NK-92 (cell line): ENCODE data around the gene SYP.
"Not testable (repeated sequence)": the region's sequence is repeated elsewhere in the genome, so short reads cannot be mapped to it uniquely, and the experiment has no call there.

Experiments used
- DNase-seq: peaks from one replicate; lab custom pipeline; 2025; ENCODE audit not compliant: unreplicated experiment; lab: John Stamatoyannopoulos, UW

The SYP gene

DNA sequence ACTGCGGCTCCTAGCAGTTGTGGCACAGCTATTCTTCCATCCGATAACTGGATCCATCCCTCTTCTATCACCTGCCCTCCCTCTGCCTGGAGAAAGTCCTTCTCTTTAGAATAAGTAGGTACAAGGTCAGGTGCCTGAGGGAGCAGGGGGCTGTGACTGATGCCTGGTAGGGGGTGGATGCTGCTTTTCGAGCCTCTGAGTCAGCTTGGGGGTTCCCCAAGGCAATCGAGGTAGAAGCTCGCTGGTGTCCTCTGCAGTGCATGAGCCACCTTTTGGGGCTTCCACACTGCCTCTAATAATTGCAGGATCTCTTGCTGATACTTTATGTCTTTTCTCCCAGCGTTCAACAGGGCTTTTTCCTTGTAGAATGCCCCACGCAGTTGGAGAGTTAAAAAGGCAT lies 56.8 kb downstream of the SYP start:
- DNase-seq, result not testable (repeated sequence)

DNA sequence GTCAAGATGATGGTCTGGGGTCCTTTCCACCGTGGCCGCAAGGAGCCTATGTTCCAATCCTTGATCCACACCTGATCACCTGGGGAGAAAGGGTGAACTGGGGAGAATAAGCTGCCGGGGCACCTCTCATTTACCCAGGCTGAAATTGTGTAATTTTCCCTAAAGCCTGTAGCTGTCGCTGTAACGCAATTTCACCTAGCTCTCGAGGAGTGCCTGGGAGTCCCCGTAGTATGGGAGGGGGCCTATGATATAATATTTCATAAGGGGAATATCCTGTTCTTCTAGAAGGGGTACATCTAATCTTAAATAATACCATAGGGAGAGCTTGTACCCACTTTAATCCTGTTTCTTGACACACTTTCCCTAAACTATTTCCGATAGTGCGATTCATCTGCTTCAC lies 57.7 kb downstream of the SYP start:
- not testable (repeated sequence) for DNase-seq

DNA sequence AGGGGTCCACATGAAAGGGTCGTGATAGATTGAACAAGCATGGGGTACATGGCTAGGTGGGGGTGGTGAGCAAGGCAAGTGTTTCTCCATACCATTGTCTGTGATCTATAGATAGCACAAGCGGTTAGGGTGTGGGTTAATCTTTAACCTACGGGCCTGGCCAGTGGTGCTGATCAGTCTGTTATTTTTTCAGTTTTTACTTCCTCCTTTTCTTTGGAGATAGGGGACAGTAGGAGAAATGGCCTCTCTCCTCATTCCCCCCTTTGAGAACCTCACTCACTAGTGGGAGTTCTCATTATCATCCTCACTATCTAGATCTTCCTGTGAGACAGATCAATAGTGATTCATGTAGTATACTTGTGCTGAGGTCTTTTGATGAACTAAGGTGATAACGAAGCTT lies 60.3 kb downstream of the SYP start:
- DNase-seq, result no peak
